Tibial nerve (tissue), 3 donors: ENCODE data around the gene SH3BGR.

Source experiments
- POLR2A ChIP-seq, 2 donors: fragments of 450-650 bp; IDR thresholded peaks; one replicate each; pipeline ENCODE4 v1.6.1; 2017; ENCODE audit warnings: antibody characterized with exemption in 2 of 2, mild to moderate bottlenecking in 2 of 2, moderate library complexity in 2 of 2
- TF ChIP-seq, protein P1 (sequence below), 5 experiments: fragments of 200-600 bp in 3 of 5; fragments of 450-650 bp in 2 of 5; sonication (generic) in 3 of 5; IDR thresholded peaks; one replicate each; pipeline ENCODE4 v1.5.1; 2016 to 2019; ENCODE audit warnings: antibody characterized with exemption in 5 of 5, mild to moderate bottlenecking in 3 of 5, moderate library complexity in 2 of 5

DNA sequence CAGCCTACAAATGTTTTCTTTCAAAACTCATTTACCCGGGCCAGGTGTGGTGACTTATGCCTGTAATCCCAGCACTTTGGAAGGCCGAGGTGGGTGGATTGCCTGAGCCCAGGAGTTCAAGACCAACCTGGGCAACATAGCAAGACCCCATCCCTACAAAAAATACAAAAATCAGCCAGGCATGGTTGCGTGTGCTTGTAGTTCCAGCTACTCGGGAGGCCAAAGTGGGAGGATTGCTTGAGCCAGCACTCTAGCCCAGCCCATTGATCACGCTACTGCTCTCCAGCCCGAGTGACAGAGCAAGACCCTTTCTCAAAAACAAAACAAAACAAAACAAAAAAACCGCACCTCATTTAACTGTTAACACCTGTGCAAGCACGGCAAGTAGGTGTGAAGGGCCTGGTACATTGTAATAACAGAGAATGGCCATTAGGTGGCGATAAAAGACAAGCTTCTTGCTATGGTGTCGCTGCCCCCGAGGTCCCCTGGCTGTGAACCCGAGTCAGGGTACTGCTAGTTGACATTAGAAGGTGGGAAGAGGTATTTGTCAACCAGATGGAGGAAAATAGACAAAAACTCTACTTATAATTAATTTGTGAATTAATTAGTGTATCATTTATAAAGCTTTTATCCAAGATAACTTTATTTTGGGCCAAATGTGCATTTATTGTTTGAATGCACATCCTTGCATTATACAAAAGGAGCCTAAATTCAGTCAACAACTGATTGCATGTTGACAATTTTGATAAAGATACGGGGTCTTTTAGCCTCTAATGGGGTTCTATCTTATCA lies 66.5 kb downstream of the SH3BGR start:
- TF ChIP-seq, protein P1, sequence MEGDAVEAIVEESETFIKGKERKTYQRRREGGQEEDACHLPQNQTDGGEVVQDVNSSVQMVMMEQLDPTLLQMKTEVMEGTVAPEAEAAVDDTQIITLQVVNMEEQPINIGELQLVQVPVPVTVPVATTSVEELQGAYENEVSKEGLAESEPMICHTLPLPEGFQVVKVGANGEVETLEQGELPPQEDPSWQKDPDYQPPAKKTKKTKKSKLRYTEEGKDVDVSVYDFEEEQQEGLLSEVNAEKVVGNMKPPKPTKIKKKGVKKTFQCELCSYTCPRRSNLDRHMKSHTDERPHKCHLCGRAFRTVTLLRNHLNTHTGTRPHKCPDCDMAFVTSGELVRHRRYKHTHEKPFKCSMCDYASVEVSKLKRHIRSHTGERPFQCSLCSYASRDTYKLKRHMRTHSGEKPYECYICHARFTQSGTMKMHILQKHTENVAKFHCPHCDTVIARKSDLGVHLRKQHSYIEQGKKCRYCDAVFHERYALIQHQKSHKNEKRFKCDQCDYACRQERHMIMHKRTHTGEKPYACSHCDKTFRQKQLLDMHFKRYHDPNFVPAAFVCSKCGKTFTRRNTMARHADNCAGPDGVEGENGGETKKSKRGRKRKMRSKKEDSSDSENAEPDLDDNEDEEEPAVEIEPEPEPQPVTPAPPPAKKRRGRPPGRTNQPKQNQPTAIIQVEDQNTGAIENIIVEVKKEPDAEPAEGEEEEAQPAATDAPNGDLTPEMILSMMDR (IDR thresholded peaks at IDR 0.05), result peak; percentile 64 to 90 (median 81)
- TF ChIP-seq POLR2A (IDR thresholded peaks at IDR 0.05), result no peak
